NCI-H82 treated with DMSO at 0.1 percent for 48 hours (cell line): Measurements from ENCODE around the gene CLEC16A.

ENCODE experiments used
- DNase-seq: peaks from one replicate; lab custom pipeline; 2025; ENCODE audit not compliant: unreplicated experiment; lab: John Stamatoyannopoulos, UW

Gene CLEC16A

GRCh38 chr16:11078812-11079459, 134.6 kb downstream of the CLEC16A start:
- DNase-seq = no peak

GRCh38 chr16:11079652-11080187, 135.4 kb downstream of the CLEC16A start:
- DNase-seq = no peak

- DNase-seq = no peak
These were observed 136.1 kb downstream of the CLEC16A start for GRCh38 chr16:11080327-11080967.

GRCh38 chr16:11080999-11081630, 136.8 kb downstream of the CLEC16A start:
- no peak for DNase-seq

GRCh38 chr16:11082108-11082859, 137.9 kb downstream of the CLEC16A start:
- no peak for DNase-seq

- DNase-seq = no peak
These were observed 138.6 kb downstream of the CLEC16A start for GRCh38 chr16:11082860-11083388.

GRCh38 chr16:11084484-11084875, 140.1 kb downstream of the CLEC16A start:
- no peak for DNase-seq

- DNase-seq = peak; percentile 49
These were observed 140.6 kb downstream of the CLEC16A start for GRCh38 chr16:11084876-11085485.

GRCh38 chr16:11085916-11086315, 141.6 kb downstream of the CLEC16A start:
- DNase-seq = no peak

- no peak for DNase-seq
These were observed 143.3 kb downstream of the CLEC16A start for GRCh38 chr16:11087691-11088073.

GRCh38 chr16:11088074-11088730, 143.8 kb downstream of the CLEC16A start:
- no peak for DNase-seq

GRCh38 chr16:11088831-11089230, 144.5 kb downstream of the CLEC16A start:
- no peak for DNase-seq

- no peak for DNase-seq
These were observed 145.2 kb downstream of the CLEC16A start for GRCh38 chr16:11089504-11090124.

GRCh38 chr16:11090232-11090631, 145.9 kb downstream of the CLEC16A start:
- DNase-seq = no peak

GRCh38 chr16:11091021-11091785, 146.8 kb downstream of the CLEC16A start:
- no peak for DNase-seq

GRCh38 chr16:11092788-11093571, 148.6 kb downstream of the CLEC16A start:
- no peak for DNase-seq

- DNase-seq = no peak
These were observed 149.3 kb downstream of the CLEC16A start for GRCh38 chr16:11093572-11094074.
